A549 (cell line): ENCODE results near the gene MGMT.

ENCODE experiments used
- CTCF ChIP-seq: fragments of >200 bp; sonication (Bioruptor Twin); formaldehyde crosslinking; IDR thresholded peaks from 3 replicates; pipeline ENCODE4 v1.5.1; 2016
- EP300 ChIP-seq, 2 experiments: fragments of >200 bp; sonication (Bioruptor Twin); formaldehyde crosslinking; IDR thresholded peaks; 2 replicates in 1 of 2; 3 replicates in 1 of 2; pipeline ENCODE4 v1.6.1; 2016 to 2017
- KDM5A ChIP-seq: fragments of 200-600 bp; sonication (generic); IDR thresholded peaks from 2 replicates; pipeline ENCODE4 v1.6.1; 2016; ENCODE audit warnings: antibody characterized with exemption, mild to moderate bottlenecking
- MAX ChIP-seq: IDR thresholded peaks from 2 replicates; pipeline ENCODE4 v1.6.1; 2012
- POLR2A ChIP-seq: IDR thresholded peaks from 2 replicates; pipeline ENCODE4 v1.6.1; 2012; ENCODE audit warnings: mild to moderate bottlenecking, low read length
- RNF2 ChIP-seq: fragments of 200-600 bp; sonication (generic); IDR thresholded peaks from 2 replicates; pipeline ENCODE4 v1.6.1; 2016; ENCODE audit warnings: low read depth, mild to moderate bottlenecking, antibody characterized with exemption, moderate library complexity, borderline replicate concordance

DNA sequence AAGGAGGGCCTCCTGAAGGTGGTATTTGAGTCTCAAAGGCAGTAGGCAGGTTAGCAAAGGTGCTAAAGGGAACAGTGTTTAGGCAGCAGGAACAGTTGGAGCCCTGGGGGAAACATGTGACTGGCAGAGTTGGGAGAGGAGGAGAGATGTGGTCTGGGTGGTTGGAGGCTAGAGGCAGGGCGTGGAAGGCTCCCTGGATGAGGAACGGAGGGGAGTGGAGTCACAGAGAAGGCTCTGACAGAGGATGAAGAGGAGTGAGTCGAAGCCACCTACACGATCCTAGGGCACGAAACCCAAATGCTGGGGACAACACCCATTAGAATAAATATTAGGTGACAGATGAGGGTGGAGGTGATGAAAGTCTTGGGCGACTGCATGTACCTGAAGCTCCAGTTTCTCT, 19.6 kb upstream of the MGMT start:
- no peak for TF ChIP-seq CTCF
- no peak for TF ChIP-seq EP300 (IDR thresholded peaks at IDR 0.05)
- TF ChIP-seq MAX: no peak
- TF ChIP-seq RNF2: no peak
- no peak for TF ChIP-seq KDM5A
- TF ChIP-seq POLR2A: no peak
